HG03045 (cell line): ENCODE data around the gene ARHGAP4.

Experiments
- ATAC-seq: cut with Tn5 transposase; IDR thresholded peaks from one replicate; pipeline ENCODE4 v1.9.1; 2021; ENCODE audit warnings: mild to moderate bottlenecking, moderate library complexity; ENCODE audit not compliant: unreplicated experiment

Gene ARHGAP4

GRCh38 chrX:153869473-153870287 lies 56.4 kb downstream of the ARHGAP4 start:
- ATAC-seq = no peak

- no peak for ATAC-seq
Measured at GRCh38 chrX:153868576-153869472, 57.2 kb downstream of the ARHGAP4 start.

- ATAC-seq = no peak
Measured at GRCh38 chrX:153867671-153868070, 58.4 kb downstream of the ARHGAP4 start.

GRCh38 chrX:153867139-153867538 lies 58.9 kb downstream of the ARHGAP4 start:
- ATAC-seq = no peak

- ATAC-seq = no peak
Measured at GRCh38 chrX:153866302-153867019, 59.6 kb downstream of the ARHGAP4 start.

GRCh38 chrX:153865685-153866084 lies 60.4 kb downstream of the ARHGAP4 start:
- no peak for ATAC-seq

- ATAC-seq = no peak
Measured at GRCh38 chrX:153865321-153865580, 60.8 kb downstream of the ARHGAP4 start.

- no peak for ATAC-seq
Measured at GRCh38 chrX:153864561-153865320, 61.3 kb downstream of the ARHGAP4 start.

- no peak for ATAC-seq
Measured at GRCh38 chrX:153864101-153864500, 62.0 kb downstream of the ARHGAP4 start.

GRCh38 chrX:153863251-153863991 lies 62.6 kb downstream of the ARHGAP4 start:
- no peak for ATAC-seq

- no peak for ATAC-seq
Measured at GRCh38 chrX:153862369-153863250, 63.5 kb downstream of the ARHGAP4 start.

GRCh38 chrX:153861733-153862310 lies 64.2 kb downstream of the ARHGAP4 start:
- no peak for ATAC-seq

- ATAC-seq = no peak
Measured at GRCh38 chrX:153861151-153861550, 64.9 kb downstream of the ARHGAP4 start.
